Neural progenitor cell (in vitro differentiated cells): Measurements from ENCODE around the gene SMIM28.

Experiments
- EZH2phosphoT487 ChIP-seq: fragments of 200-600 bp; sonication (generic); IDR thresholded peaks from 2 replicates; pipeline ENCODE4 v1.6.1; 2017; ENCODE audit warnings: antibody characterized with exemption
- TF ChIP-seq, protein P1 (sequence below): fragments of 200-600 bp; sonication (generic); IDR thresholded peaks from 2 replicates; pipeline ENCODE4 v1.5.1; 2017; ENCODE audit warnings: antibody characterized with exemption, mild to moderate bottlenecking

DNA sequence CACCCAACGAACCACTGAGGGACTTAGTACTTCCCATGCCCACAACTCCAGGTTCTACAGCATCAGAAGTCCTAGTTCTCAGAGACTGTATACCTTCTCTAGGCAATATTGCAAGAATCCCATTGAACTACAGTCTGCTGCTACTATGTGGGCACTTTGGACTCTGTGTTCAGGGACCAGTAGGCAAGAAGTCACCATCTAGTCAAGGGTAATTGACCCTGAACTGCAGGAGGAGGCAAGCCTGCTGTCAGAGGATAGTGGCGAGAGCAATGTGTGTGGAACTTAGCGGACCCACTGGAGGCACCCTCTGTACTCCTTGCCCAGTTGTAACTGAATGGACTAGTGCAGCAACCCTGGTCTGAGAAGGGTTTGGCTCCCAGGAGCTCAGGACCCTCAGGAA is 42.1 kb downstream of the SMIM28 start:
- TF ChIP-seq EZH2phosphoT487, result no peak
- TF ChIP-seq, protein P1, sequence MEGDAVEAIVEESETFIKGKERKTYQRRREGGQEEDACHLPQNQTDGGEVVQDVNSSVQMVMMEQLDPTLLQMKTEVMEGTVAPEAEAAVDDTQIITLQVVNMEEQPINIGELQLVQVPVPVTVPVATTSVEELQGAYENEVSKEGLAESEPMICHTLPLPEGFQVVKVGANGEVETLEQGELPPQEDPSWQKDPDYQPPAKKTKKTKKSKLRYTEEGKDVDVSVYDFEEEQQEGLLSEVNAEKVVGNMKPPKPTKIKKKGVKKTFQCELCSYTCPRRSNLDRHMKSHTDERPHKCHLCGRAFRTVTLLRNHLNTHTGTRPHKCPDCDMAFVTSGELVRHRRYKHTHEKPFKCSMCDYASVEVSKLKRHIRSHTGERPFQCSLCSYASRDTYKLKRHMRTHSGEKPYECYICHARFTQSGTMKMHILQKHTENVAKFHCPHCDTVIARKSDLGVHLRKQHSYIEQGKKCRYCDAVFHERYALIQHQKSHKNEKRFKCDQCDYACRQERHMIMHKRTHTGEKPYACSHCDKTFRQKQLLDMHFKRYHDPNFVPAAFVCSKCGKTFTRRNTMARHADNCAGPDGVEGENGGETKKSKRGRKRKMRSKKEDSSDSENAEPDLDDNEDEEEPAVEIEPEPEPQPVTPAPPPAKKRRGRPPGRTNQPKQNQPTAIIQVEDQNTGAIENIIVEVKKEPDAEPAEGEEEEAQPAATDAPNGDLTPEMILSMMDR, result no peak
